K562 (cell line): Measurements from ENCODE around the gene NSUN3. TPM values are rescaled to one million over a fixed set of nuclear protein-coding genes. Genes with fewer than 3 reads are reported as not detected.

Experiments used
- CBFA2T2 ChIP-seq: fragments of 450-650 bp; conservative IDR thresholded peaks from 2 replicates; pipeline ENCODE4 v1.6.1; 2017; ENCODE audit warnings: mild to moderate bottlenecking
- EZH2 ChIP-seq: IDR thresholded peaks from 2 replicates; pipeline ENCODE4 v1.6.1; 2012; ENCODE audit warnings: low read depth, mild to moderate bottlenecking, inconsistent platforms, low read length, borderline replicate concordance
- KLF16 ChIP-seq: IDR thresholded peaks from 2 replicates; pipeline ENCODE4 v1.6.1; 2016; ENCODE audit warnings: antibody characterized with exemption
- SRSF9 ChIP-seq: fragments of 200-400 bp; formaldehyde crosslinking; IDR thresholded peaks from 2 replicates; pipeline ENCODE4 v1.6.1; 2017; ENCODE audit warnings: low read depth, low read length, borderline replicate concordance
- TAL1 ChIP-seq: fragments of 450-650 bp; IDR thresholded peaks from 2 replicates; pipeline ENCODE4 v1.6.1; 2016; ENCODE audit warnings: mild to moderate bottlenecking
- TFE3 ChIP-seq: fragments of 450-650 bp; formaldehyde crosslinking; IDR thresholded peaks from 2 replicates; pipeline ENCODE4 v1.4.0; 2020; ENCODE audit warnings: mild to moderate bottlenecking, mixed read lengths
- ZBTB26 ChIP-seq: fragments of 450-650 bp; formaldehyde crosslinking; IDR thresholded peaks from 2 replicates; pipeline ENCODE4 v1.4.0; 2022; ENCODE audit warnings: missing genetic modification characterization
- ZBTB49 ChIP-seq: sonication (generic); formaldehyde crosslinking; IDR thresholded peaks from 2 replicates; pipeline ENCODE4 v1.8.0; 2022; ENCODE audit warnings: missing genetic modification reagents, mild to moderate bottlenecking, borderline replicate concordance
- ZNF354B ChIP-seq: fragments of 250-450 bp; sonication (Bioruptor Pico); IDR thresholded peaks from 2 replicates; pipeline ENCODE4 v1.4.0; 2020
- ZNF444 ChIP-seq: fragments of 250-450 bp; sonication (Bioruptor Pico); IDR thresholded peaks from 2 replicates; pipeline ENCODE4 v1.4.0; 2020; ENCODE audit warnings: mild to moderate bottlenecking, moderate library complexity
- ZNF511 ChIP-seq: sonication (generic); formaldehyde crosslinking; IDR thresholded peaks from 2 replicates; pipeline ENCODE4 v1.8.0; 2022; ENCODE audit warnings: mild to moderate bottlenecking, missing genetic modification reagents
- ZNF655 ChIP-seq: fragments of 250-450 bp; sonication (Bioruptor Pico); IDR thresholded peaks from 2 replicates; pipeline ENCODE4 v1.5.0; 2021
- polyA plus RNA-seq, 8 experiments: library from polyadenylated mRNA; depleted of rRNA in 4 of 8; stranded (reverse) in 5 of 8; unstranded in 3 of 8; fragments of >200 nt; fragmentation: Nextera tagmentation in 2 of 8; fragmentation: Illumina TruSeq in 1 of 8; extraction: Ambion mirVana in 2 of 8; extraction: Trizol in 1 of 8; gene quantifications; 2 replicates each; pipeline versions ENCODE4 v1.2.1 to v1.2.3, GENCODE V29; 2011 to 2014; ENCODE audit warnings: inconsistent platforms in 1 of 8, missing spikeins in 1 of 8
- total RNA-seq, 7 experiments: library from RNA; depleted of rRNA in 6 of 7; stranded (reverse); fragments of >200 nt in 6 of 7; fragmentation: Illumina TruSeq in 2 of 7; extraction: Trizol in 2 of 7; gene quantifications; 2 replicates each; pipeline versions ENCODE4 v1.2.1 to v1.2.3, GENCODE V29; 2011 to 2021; ENCODE audit warnings: low replicate concordance in 1 of 7

NSUN3 gene
- total and polyA plus RNA-seq, 9 of the 15 experiments (the other 6 are each of a cell fraction or from before 2014, with no cell fraction given), result 4.4 to 12.3 (median 7.6) TPM

GRCh38 chr3:94020293-94020692 lies 42.6 kb upstream of the NSUN3 start (continued):
- TF ChIP-seq ZBTB49 (no peak), KLF16 (no peak), EZH2 (no peak), ZNF444 (CRISPR knock-in tag) (no peak), TAL1 (no peak), ZNF511 (no peak), ZNF354B (CRISPR knock-in tag) (no peak), CBFA2T2 (no peak), SRSF9 (no peak), TFE3 (CRISPR knock-in tag) (no peak), ZBTB26 (CRISPR knock-in tag) (no peak), ZNF655 (no peak)
